Naive B cell (primary cell): ENCODE data around the gene CHMP1B. TPM values are rescaled to one million over a fixed set of nuclear protein-coding genes. Genes with fewer than 3 reads are reported as not detected.

ENCODE experiments used
- ATAC-seq, 2 donors: fragments of 150-1000 bp; cut with Tn5 transposase; 2 replicates each; pipeline ENCODE4 v1.10.0; 2021; ENCODE audit warnings: low read depth in 2 of 2, mild to moderate bottlenecking in 2 of 2, moderate library complexity in 2 of 2
- DNase-seq: peaks from one replicate; pipeline ENCODE4 v3.0.0; 2022
- H3K27ac Mint-ChIP-seq, 6 donors: one replicate each; pipeline ENCODE4 v1.8.0; 2020 to 2022; ENCODE audit warnings: mild to moderate bottlenecking in 6 of 6, mixed read lengths in 6 of 6, moderate library complexity in 5 of 6, inconsistent platforms in 2 of 6
- H3K27me3 Mint-ChIP-seq, 3 donors: one replicate each; pipeline ENCODE4 v1.8.0; 2021 to 2022; ENCODE audit warnings: mixed read lengths in 3 of 3, mild to moderate bottlenecking in 1 of 3
- H3K36me3 Mint-ChIP-seq, 2 donors: one replicate each; pipeline ENCODE4 v1.8.0; 2020 to 2022; ENCODE audit warnings: mixed read lengths in 2 of 2, inconsistent platforms in 1 of 2, mild to moderate bottlenecking in 1 of 2
- H3K4me1 Mint-ChIP-seq, 3 donors: one replicate each; pipeline ENCODE4 v1.8.0; 2020 to 2022; ENCODE audit warnings: mixed read lengths in 3 of 3, inconsistent platforms in 1 of 3, mild to moderate bottlenecking in 1 of 3, moderate library complexity in 1 of 3
- H3K4me3 Mint-ChIP-seq, 8 donors: one replicate each; pipeline ENCODE4 v1.8.0; 2020 to 2022; ENCODE audit warnings: mild to moderate bottlenecking in 8 of 8, mixed read lengths in 8 of 8, moderate library complexity in 8 of 8, inconsistent platforms in 2 of 8
- H3K9me3 Mint-ChIP-seq, 7 donors: one replicate each; pipeline ENCODE4 v1.8.0; 2020 to 2022; ENCODE audit warnings: mixed read lengths in 7 of 7, mild to moderate bottlenecking in 5 of 7, inconsistent platforms in 2 of 7, moderate library complexity in 1 of 7
- polyA plus RNA-seq, 6 donors: library from polyadenylated mRNA; unstranded; fragments of 300-500 nt; fragmentation: Illumina TruSeq; gene quantifications; one replicate each; pipeline ENCODE4 v1.2.3, GENCODE V29; 2021; ENCODE audit warnings: low read depth in 6 of 6

Gene CHMP1B
- polyA plus RNA-seq, 6 donors from 2014 or later: 93.4 to 119 (median 101) TPM

GRCh38 chr18:11902522-11903292, 51.5 kb downstream of the CHMP1B start:
- peak overlapping the region in 1 of 6 donors; percentile 82 for H3K27ac Mint-ChIP-seq

More at GRCh38 chr18:11902522-11903292, 51.5 kb downstream of the CHMP1B start:
- ATAC-seq (no peak), DNase-seq (no peak)
- Mint-ChIP-seq H3K4me1 (peaks cover 11 to 19% (median 12%) of the 10 kb centered on the region in 3 donors), H3K27me3 (no peaks in the 10 kb centered on the region), H3K4me3 (no peak overlapping the region), H3K9me3 (no peaks in the 10 kb centered on the region), H3K36me3 (peaks cover 8 to 11% of the 10 kb centered on the region in 2 donors)

Other genes with a start within 250 kb of the CHMP1B start
- not detected for gene SLC35G4, start 241.8 kb upstream of the CHMP1B start, polyA plus RNA-seq
- under 1 TPM in 4 of 6 donors, not detected in 2; 0.05 to 0.48 (median 0.14) TPM for gene GNAL, start 162.1 kb upstream of the CHMP1B start, polyA plus RNA-seq
- gene MPPE1, start 56.9 kb downstream of the CHMP1B start, polyA plus RNA-seq: 10 to 100 TPM; 41.2 to 59.4 (median 50.1) TPM
- 10 to 100 TPM in 5 of 6 donors, 1 to 10 TPM in 1; 9.9 to 18.6 (median 13.0) TPM for gene IMPA2, start 130.1 kb downstream of the CHMP1B start, polyA plus RNA-seq
- not detected for gene ANKRD62, start 242.4 kb downstream of the CHMP1B start, polyA plus RNA-seq